NCI-H1105 treated with DMSO at 0.1 percent for 48 hours (cell line): ENCODE data around the gene BAIAP2.
A peak's percentile ranks its signal among the peaks of the same experiment; 100 is the strongest.

Source experiments
- DNase-seq: peaks from one replicate; lab custom pipeline; 2025; lab: John Stamatoyannopoulos, UW

Gene BAIAP2

DNA sequence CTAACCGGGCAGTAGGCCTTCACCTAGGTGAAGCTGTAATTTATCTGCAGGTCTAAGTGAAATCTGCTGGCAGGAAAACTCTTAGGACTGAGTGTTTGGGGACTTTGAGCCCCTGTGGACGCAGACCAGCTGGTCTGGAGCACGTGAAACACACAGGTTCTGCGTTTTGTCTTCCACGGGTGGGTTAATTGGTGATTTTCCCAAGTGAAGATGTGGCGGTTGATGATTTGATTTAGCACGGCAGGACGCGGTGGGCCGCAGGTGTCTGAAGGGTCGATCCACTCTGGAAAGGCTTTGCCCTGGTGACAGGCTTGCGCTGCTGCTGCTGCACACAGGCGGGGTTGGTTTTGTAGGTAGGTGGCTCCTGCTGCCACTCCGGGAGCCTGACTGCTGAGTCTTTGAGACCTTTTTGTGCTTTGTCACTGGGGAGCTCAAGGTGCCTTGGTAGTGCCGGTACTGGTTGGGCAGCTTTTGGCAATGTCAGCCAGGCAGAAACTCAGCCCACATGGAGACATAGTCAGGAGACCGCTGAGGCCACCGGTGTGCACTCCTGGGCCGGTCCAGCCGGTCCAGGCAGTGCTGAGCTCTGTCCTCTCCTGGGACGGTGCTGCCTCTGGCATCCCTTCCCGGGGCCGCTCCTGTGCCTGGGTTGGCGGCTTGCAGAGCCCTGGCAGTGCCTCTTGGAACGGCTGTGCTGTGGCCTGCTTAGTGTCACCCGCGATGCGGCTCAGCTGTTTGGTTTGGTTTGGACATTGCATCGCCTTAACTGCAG lies 2.3 kb downstream of the BAIAP2 start:
- DNase-seq = no peak

DNA sequence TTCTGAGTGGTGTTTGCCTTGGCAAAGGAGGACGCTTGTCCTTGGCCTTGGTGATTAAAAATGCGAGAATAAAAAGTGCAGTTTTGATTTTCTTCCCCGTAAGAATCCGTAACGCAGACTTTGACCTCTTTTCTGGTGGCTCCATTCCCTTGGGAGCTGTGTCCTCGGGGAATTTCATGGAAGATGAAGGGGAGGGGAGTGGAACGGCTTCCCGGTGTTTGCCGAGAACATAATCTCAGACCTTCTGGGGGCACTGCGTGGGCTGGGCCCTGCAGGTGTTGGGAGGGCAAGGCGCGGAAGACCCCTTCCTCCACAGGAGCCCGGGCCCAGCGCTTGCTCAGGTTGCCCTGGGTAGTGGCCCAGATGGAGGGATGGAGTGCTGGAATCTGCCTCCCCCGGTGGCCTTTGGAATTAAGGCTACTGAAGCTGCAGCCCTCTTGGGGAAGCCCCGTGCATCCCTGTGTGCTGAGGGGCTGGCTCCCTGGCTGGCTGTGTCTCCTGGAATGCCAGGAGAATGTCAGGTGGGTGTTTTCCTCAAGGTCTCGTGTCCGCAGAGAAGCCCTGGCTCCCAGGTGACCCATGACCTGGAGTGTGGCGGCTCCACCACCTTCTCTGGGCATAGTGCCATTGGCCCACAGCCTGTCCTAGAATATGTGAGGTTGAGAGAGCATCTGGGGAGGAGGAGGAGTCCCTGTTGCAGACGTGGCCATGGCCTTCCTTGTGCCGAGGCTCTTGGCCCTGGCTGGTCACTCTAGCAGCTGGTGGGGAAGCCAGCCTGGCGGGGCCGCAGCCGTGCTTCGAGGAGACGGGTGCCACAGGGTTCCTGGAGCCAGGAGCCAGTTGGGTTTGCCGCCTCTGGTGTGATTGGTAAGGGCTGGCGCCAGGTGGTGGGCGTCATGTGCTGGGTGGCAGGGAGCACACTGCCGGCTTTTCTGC lies 3.1 kb downstream of the BAIAP2 start:
- DNase-seq = no peak

DNA sequence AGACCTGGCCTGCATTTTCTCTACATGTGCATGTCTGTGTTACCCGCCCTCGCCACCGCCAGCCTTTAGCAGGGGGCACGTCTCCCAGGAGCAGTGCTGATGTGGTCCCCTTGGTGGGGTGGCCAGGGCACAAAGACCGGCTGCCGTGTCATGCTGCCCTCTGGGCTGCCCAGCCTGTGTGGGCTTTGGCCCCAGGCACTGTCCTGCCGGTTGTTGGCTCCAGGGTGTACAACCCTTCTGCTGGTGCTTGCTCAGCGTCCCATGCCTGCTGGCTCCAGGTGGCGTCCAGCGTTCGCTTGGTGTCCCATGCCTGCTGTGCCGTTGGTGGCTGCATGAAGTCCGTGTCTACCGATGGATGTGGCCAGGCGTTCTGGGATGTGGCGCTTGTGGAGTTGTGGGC lies 4.1 kb downstream of the BAIAP2 start:
- DNase-seq = no peak

DNA sequence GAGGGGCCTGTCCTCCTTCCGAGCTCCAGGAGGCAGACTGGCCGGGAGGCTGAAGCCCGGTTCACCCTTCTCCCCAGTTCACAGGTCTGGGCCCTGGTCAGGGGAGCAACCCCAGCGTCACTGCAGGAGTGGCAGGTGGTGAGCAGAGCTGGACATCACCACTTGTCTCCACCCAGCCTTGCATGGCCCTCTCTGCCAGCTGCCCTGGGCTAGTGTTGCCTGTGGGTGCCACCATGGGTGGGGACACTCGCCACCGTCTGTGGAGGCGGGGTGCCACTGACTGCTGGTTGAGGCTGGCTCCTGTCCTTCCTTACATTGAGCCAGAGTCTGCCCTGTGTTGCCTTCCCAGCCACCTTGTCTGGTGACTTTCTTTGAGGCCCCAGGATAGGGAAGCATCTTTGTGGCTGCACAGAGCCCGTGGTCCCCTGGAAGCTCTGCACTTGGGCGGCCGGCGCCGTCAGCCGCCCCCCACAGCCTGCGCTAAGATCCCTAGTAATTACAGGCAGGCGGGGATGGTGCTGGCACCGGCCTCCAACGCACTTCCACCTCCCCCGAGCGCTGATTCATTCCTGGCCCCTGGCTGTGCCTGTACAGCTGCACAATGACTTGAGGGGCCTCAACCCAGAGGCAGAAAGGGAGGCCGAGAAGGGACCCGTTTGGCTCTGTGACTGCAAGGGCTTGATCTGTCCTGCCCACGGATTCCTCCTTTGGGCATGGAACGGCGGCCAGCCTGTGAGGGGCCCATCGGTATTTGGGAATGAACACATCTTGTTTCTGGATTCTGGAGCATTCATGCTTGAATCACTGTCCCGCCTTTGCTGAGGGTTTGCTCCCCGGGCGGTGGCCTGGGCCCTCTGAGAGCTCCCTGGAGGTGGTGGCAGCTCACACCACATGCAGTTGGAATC lies 5.2 kb downstream of the BAIAP2 start:
- DNase-seq = no peak

DNA sequence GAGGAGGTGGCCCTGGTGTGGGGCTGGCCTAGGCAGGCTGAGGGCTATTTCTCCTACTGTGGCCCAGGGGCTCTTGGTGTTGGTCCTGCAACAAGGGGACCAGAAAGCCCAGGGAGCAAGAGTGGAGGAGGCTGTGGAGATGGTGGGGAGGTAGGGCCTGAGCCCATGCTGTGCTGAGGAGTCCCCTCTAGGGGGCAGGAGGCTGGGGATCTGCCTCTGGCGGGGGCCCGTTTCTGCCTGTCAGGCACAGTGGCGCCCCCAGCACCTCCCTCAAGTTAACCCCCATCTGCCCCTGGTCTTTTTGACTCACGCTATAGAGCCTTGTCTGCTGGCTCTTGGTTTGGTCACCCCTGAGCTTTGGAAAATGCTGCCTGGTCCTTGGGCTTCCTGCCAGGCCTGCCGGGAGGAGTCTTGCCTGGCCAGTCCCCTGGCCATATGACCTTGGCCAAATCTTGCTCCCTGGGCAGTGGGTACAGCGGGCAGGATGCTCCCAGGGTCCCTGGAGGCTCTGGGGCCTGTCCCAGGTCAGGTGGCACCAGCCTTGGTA lies 5.9 kb downstream of the BAIAP2 start:
- DNase-seq = no peak

DNA sequence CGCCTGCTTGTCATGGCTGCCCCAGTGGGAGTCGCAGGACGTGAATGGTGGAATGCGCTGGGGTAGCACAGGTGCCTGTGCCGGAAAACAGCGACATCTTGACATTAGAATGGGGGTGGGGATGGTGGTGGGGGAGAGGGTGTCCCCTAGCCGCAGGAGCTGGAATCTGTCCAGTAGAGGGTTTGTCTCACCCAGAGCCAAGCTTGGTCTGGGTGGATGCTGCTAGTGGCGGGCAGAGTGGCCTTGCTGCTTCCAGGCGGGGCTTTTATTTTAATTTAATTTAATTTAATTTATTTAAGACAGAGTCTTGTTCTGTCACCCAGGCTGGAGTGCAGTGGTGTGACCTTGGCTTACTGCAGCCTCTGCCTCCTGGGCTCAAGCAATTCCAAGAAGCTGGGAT lies 7.7 kb downstream of the BAIAP2 start:
- no peak for DNase-seq

DNA sequence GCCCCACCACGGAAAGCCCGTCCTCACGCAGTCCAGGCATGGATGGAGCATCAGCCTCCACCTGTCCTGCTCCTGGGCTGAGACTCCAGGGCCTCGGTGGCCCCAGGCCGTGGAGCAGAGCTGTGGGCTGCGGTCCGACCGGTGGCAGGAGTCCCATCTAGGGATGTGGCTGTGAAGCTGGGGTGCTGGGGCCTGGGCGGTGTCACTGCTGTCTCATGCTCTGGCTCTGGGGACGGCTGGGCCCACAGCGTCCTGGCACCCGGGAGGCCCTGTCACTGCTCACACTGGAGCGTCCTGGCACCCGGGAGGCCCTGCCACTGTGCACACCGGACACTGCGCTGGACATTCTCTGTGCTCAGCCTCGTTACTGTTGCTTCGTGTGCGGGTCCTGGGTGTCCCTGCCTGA lies 8.4 kb downstream of the BAIAP2 start:
- no peak for DNase-seq

DNA sequence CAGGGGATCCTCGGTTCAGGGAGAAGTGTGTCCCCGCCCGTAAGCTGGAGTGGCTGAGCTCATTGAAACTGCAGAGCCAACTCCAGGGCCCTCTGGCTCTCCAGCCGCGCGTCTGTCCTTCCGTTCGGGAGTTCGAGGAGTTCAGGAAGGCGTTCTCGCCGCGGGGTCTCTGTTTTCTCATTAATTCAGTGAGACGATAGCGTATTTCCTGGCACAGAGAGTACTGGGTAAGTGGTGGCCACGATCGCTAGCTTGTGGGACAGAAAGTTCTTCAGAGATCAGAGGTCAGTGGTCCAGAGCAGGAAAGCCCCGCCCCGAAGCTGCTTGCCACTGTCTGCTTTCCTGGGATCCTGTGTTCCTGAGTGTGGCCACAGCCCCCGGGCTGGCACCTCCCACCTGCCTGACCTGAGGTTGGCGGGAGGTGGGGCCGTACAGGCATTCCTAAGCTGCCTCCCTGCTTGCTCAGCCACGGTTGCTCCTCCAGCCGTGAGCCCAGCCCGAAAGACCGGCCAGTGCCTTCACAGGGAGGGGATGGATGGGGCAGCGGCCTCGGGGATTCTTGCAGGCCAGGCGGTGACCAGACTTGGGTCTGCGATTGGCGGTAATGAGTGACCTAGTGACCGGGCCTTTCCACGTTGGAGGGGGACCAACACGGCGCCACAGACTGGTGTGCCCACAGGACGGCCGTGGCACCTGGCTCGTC lies 8.9 kb downstream of the BAIAP2 start:
- no peak for DNase-seq

DNA sequence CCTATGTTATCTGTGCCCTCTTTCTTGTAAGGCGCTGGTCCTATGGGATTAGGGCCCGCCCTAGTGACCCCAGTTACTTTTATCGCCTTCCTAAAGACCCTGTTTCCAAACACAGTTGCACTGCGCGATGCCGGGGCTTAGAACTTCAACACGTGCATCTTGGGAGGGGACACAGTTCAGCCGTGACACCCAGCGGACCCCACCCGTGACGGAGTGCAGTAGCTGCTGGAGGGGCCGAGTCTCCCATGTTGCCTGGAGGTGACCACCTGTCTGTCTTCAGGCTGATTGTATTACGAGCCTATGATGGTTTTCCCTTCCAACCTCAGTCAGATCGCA lies 9.4 kb downstream of the BAIAP2 start:
- DNase-seq = no peak

DNA sequence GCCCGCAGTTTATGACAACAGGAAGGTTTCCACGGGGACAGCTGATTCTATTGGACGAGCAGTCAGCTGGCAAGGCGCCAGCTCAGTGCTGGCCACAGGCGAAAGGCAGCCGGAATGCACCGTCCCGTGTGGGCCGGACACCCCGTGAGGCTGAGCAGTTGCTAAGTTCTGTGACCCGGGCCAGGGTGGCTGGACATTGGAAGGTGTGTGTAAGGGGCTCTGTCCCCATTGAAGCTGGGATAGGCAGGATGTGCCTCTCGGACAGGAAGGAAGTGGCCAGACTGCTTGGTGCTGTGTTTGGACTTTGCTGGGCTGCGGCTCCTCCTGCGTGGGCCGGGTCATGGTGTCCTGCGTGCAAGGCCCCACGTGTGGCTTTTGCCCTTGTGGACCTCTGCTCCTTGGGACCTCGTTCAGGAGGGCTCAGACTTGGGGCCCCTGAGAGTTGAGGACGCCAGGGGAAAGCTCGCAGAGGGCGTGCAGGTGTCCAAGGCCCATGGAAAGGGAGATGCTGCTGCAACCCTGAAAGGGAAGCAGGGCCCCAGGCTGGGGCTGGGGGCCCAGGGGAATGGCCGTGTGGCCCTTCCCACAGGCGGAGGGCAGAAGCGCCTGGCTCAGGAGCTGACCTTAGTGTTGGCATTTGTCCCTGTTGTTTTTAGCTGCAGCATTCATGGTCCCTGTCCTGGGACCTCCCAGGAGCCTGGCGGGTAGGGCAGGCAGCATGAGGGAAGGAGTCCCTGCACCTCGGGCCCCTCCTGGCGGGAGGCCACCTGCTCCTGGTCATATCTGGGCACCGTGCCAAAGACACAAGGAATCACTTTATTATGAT lies 10.0 kb downstream of the BAIAP2 start:
- DNase-seq = peak; percentile 57

DNA sequence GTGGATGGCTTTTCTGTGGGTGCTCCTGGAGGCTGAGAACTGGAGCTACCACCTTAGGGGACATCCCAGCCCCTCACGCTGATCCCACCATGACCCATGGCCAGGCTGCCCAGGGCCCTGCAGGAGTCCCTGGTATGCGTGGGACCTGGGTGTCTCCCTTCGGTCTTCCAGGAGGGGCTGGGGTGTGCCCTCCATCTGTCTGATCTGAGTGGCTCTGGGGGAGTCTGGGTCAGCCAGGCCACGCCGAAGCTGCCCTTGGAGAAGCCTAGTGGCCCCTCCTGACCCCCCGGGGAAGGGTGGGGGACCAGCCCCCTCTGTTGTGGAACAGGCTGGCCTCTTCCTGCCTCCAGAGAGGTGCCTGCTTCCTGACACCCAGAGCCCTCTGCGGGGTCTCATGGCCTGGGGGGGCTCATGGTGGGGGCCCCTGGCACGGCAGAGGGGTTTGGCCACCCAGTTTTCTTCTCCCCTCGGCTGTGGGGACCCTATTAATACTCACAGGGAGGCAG lies 10.7 kb downstream of the BAIAP2 start:
- no peak for DNase-seq

DNA sequence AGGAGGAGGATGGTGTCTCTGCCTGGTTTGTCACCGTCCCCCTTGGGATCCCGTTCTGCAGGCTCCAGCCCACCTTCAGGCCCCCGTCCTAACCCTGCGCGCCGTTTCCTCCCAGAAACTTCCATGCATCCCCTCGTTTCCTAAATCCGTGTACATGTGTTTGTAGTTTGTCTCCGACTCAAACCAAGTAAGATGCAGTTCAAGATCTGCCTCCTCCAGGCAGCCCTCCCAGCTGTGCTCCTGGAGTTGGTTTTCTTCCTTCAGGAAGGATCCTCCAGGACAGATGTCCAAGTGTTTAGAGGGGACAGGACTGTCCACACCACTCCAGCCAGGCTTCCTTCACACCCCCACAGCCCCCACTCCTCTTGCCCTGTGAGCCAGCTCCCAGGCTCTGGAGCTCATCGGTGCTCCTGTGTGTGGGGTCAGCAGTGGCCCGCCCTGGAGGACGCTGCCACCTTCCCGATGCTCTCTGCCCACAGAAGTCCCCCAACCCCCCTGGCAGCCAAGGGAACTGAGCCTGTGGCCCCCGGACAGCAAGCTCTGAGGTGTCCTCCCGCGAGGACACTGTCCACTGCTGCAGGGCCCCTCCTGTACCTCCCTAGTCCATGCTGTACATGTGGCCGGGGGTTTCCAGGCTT lies 11.3 kb downstream of the BAIAP2 start:
- no peak for DNase-seq

DNA sequence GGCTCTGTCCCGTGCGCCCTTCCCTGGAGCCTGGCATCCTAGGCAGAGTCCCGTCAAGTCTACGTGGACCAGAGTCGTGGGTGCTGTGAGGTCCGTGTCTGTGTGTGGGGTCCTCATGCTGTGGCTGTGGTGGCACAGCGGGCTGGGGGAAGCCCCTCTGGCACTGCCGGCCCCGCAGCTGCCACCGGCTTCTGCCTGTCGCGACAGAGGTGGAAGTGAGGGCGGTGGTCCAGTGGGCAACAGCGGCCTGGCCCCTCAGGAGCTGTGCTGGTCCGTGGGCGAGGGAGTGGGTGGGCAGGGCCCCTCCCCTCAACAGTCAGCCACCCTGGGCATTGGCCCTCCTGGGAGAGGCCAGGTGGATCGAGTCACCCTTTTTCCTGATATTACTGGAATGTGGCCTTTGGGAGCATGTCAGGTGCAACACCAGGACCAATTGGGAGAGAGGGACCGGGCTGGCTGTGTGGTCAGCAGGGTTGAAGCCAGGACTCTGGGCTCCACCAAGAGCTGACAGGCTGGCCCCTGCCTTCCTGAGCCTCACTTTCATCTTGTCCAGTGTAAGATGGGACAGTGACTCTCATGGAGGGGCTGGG lies 11.9 kb downstream of the BAIAP2 start:
- DNase-seq = no peak

DNA sequence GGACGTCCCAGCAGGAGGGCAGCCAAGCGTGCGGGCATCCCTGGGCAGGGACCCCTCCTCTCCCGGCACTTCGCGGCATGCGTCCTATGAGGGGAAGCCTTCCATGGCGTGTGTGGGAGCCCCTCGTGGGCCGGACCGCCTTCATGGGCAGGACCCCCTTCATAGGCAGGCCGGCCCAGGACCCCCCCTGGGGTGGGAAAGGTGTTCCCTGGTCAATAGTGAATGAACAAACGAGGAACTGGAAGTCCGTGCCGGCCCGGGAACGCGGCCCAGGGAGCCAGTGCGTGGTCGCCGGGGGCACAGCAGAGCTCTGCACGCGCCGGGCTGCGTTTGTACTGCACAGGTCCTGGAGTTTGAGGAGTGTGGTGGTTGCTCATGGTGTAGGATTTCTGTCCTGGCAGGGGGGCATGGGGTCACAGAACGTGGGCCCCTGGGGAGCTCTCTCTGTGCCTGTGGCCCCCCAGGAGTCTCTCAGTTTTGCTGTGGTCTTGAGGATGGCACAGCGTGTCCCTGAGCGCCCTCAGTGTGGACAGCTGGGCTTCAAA lies 13.9 kb downstream of the BAIAP2 start:
- no peak for DNase-seq

DNA sequence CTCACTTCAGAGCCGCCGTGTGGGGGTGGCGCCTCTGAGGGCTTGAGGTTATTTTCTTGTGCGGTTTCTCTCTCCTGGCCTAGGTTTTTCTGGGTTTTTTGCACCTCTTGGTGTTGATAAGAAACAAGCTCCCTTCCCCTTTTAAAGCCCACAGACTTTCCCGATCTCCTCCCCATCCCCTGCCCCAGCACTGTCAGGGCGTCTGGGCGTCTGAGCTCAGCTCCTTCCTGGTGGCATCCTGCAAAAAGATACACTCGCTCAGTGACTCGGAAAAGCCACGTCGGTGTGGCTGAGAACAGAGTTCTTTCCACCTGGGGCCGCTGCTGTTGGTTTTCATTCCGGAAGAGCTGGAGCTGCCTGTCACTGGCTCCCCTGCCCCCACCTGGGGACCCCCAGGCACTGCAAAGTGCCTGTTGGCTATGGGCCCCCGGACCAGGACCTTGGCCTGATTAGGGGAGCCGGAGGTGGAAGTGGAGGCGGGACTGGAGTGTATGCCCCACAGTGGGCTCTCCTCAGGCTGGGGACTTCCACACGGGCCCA lies 14.5 kb downstream of the BAIAP2 start:
- no peak for DNase-seq

DNA sequence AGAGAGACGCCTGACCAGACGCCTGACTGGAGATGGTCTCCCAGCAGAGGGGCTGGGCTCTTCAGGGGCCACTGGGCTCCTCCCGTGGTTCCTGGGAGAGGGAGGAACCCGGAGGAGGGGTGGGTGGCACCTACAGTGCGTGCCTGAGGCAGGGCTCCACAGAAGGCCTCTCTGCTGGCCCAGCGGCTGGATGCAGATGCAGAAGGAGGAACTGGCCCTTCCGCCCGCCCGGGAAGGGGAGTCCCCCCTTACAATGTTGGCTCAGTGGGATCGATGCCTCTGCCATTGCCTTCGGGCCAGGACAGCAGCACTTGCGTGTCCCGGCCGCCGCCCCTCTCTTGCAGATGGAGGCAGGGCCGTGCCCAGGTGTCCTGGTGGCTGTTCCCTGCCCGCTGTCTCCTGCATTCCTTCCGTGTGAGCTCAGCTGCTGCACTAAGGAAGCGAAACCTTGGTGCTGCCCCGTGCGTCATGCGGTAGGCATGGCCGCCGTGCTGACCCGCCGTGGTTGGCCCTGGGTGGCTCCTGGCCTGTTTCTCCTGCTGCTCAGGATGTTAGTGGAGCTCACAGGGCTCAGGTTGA lies 15.1 kb downstream of the BAIAP2 start:
- no peak for DNase-seq

DNA sequence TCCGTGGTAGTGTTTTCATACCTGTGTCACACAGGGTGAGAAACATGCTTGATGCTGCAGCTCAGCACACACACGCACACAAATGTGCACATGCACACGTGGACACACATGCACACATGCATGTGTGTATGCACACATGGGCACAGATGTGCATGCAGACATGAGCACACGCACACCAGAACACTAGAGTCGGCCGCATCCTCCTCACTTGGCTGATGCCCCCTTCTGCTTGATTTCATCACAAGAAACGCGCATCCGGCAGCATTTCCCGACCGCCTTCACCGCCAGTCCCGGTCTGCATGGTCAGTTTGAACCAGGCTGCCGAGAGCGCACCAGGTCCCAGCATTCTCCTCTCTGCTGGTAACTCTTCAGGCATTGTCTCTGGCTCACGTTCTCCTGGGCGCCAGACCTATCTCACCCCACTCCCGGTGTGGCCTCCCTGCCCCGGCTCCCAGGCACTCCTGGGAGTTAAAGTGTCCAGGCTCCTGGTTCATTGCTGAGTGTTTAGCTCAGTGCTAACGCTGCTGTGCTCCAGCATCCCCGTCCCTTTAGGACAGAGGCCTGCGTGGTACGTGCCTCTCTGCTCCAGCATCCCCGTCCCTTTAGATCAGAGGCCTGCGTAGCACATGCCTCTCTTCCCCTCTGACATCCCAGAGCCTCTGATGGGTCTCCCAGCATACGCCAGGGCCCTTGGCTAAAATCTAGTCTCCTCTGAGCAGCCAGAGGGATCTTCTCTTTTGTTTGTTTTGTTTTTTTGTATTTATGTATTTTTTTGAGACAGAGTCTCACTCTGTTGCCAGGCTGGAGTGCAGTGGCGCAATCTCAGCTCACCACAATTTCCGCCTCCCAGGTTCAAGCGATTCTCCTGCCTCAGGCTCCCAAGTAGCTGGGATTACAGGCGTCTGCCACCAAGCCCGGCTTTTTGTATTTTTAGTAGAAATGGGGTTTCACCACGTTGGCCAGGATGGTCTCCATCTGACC lies 16.0 kb downstream of the BAIAP2 start:
- no peak for DNase-seq
